Progenitor cell of endocrine pancreas (in vitro differentiated cells): ENCODE data around the gene MMS19. TPM values are rescaled to one million over a fixed set of nuclear protein-coding genes. Genes with fewer than 3 reads are reported as not detected.
A peak's percentile ranks its signal among the peaks of the same experiment; 100 is the strongest.
"Not testable (repeated sequence)": the region's sequence is repeated elsewhere in the genome, so short reads cannot be mapped to it uniquely, and the experiment has no call there.

Experiments used
- DNase-seq: peaks from one replicate; pipeline ENCODE4 v3.0.0; 2021; ENCODE audit warnings: low spot score; ENCODE audit not compliant: unreplicated experiment
- H3K27ac Mint-ChIP-seq: 2 replicates; pipeline ENCODE4 v1.8.0; 2021; ENCODE audit warnings: mild to moderate bottlenecking, moderate library complexity, mixed read lengths
- H3K27me3 Mint-ChIP-seq: 2 replicates; pipeline ENCODE4 v1.8.0; 2021; ENCODE audit warnings: mixed read lengths
- H3K36me3 Mint-ChIP-seq: 2 replicates; pipeline ENCODE4 v1.8.0; 2022; ENCODE audit warnings: mixed read lengths; ENCODE audit not compliant: insufficient read depth
- H3K4me1 Mint-ChIP-seq: 2 replicates; pipeline ENCODE4 v1.8.0; 2021; ENCODE audit warnings: low read depth, mixed read lengths
- H3K4me3 Mint-ChIP-seq: 2 replicates; pipeline ENCODE4 v1.8.0; 2021; ENCODE audit warnings: low read depth, mild to moderate bottlenecking, moderate library complexity, mixed read lengths
- H3K9me3 Mint-ChIP-seq: 2 replicates; pipeline ENCODE4 v1.8.0; 2021; ENCODE audit warnings: low read depth, mixed read lengths
- CTCF ChIP-seq: fragments of 200-600 bp; sonication (generic); IDR thresholded peaks from one replicate; pipeline ENCODE4 v1.5.0; 2021; ENCODE audit warnings: antibody characterized with exemption, mild to moderate bottlenecking; ENCODE audit not compliant: unreplicated experiment
- total RNA-seq: library from RNA; stranded (reverse); gene quantifications from 2 replicates; pipeline ENCODE4 v1.2.1, GENCODE V29; 2021

MMS19 gene
- total RNA-seq, 1 donor from 2014 or later, result 82.1 TPM

GRCh38 chr10:97531401-97531986 is 33.3 kb upstream of the MMS19 start:
- Mint-ChIP-seq H3K9me3 (peaks cover 4% of the 10 kb centered on the region), H3K4me1 (no peaks in the 10 kb centered on the region), H3K27me3 (no peaks in the 10 kb centered on the region), H3K36me3 (peaks cover 5% of the 10 kb centered on the region), H3K4me3 (no peak overlapping the region), H3K27ac (no peak overlapping the region)
- no peak for TF ChIP-seq CTCF
- DNase-seq, result no peak

- Mint-ChIP-seq H3K36me3 (peaks cover 5% of the 10 kb centered on the region), H3K27ac (peak overlapping the region; percentile 48), H3K4me1 (no peaks in the 10 kb centered on the region), H3K27me3 (no peaks in the 10 kb centered on the region), H3K9me3 (peaks cover 4% of the 10 kb centered on the region), H3K4me3 (no peak overlapping the region)
- no peak for DNase-seq
- no peak for TF ChIP-seq CTCF
Measured at GRCh38 chr10:97529685-97530465, 31.7 kb upstream of the MMS19 start.

GRCh38 chr10:97528876-97529275 is 30.7 kb upstream of the MMS19 start:
- H3K27me3 Mint-ChIP-seq, H3K9me3 Mint-ChIP-seq, H3K4me1 Mint-ChIP-seq, H3K4me3 Mint-ChIP-seq, H3K36me3 Mint-ChIP-seq, H3K27ac Mint-ChIP-seq, DNase-seq: not testable (repeated sequence)

- H3K9me3 Mint-ChIP-seq, result peaks cover 4% of the 10 kb centered on the region
- no peak for DNase-seq
- H3K4me1 Mint-ChIP-seq, result peaks cover 5% of the 10 kb centered on the region
- H3K4me3 Mint-ChIP-seq, result no peak overlapping the region
- peak overlapping the region; percentile 8 for H3K27ac Mint-ChIP-seq
- H3K36me3 Mint-ChIP-seq, result peaks cover 5% of the 10 kb centered on the region
- no peaks in the 10 kb centered on the region for H3K27me3 Mint-ChIP-seq
- no peak for TF ChIP-seq CTCF
Measured at GRCh38 chr10:97525683-97526110, 27.5 kb upstream of the MMS19 start.

- Mint-ChIP-seq H3K27me3 (no peaks in the 10 kb centered on the region), H3K9me3 (peaks cover 4% of the 10 kb centered on the region), H3K27ac (no peak overlapping the region), H3K4me1 (peaks cover 10% of the 10 kb centered on the region), H3K36me3 (peaks cover 5% of the 10 kb centered on the region), H3K4me3 (no peak overlapping the region)
- no peak for TF ChIP-seq CTCF
- DNase-seq, result no peak
Measured at GRCh38 chr10:97525086-97525485, 26.9 kb upstream of the MMS19 start.

GRCh38 chr10:97522937-97523336 is 24.7 kb upstream of the MMS19 start:
- Mint-ChIP-seq H3K4me3 (no peak overlapping the region), H3K36me3 (no peaks in the 10 kb centered on the region), H3K4me1 (peaks cover 10% of the 10 kb centered on the region), H3K9me3 (no peaks in the 10 kb centered on the region), H3K27ac (no peak overlapping the region), H3K27me3 (no peaks in the 10 kb centered on the region)
- TF ChIP-seq CTCF, result no peak
- no peak for DNase-seq
